SK-N-SH treated with all-trans-retinoic acid at 6 μM for 48 hours (cell line): ENCODE data around the gene TBXAS1.

Source experiments
- ARNTL ChIP-seq: fragments of 450-650 bp; formaldehyde crosslinking; IDR thresholded peaks from 2 replicates; pipeline ENCODE4 v1.5.0; 2020; ENCODE audit warnings: low read depth, mild to moderate bottlenecking, moderate library complexity, borderline replicate concordance
- BACH2 ChIP-seq: fragments of 250-450 bp; sonication (Bioruptor Pico); IDR thresholded peaks from 2 replicates; pipeline ENCODE4 v1.9.0; 2021; ENCODE audit warnings: mild to moderate bottlenecking, borderline replicate concordance
- PPARA ChIP-seq: fragments of 250-450 bp; sonication (Bioruptor Pico); IDR thresholded peaks from 2 replicates; pipeline ENCODE4 v1.5.0; 2020; ENCODE audit warnings: mild to moderate bottlenecking, borderline replicate concordance
- TCF4 ChIP-seq: fragments of 250-450 bp; sonication (Bioruptor Pico); IDR thresholded peaks from 2 replicates; pipeline ENCODE4 v1.8.0; 2021; ENCODE audit warnings: mild to moderate bottlenecking, moderate library complexity, borderline replicate concordance
- TOX ChIP-seq: fragments of 250-450 bp; sonication (Bioruptor Pico); IDR thresholded peaks from 2 replicates; pipeline ENCODE4 v1.8.0; 2021; ENCODE audit warnings: mild to moderate bottlenecking, moderate library complexity, borderline replicate concordance
- ZFP3 ChIP-seq: fragments of 250-450 bp; sonication (Bioruptor Pico); IDR thresholded peaks from 2 replicates; pipeline ENCODE4 v1.5.0; 2020; ENCODE audit warnings: mild to moderate bottlenecking, moderate library complexity
- ZFP30 ChIP-seq: fragments of 450-650 bp; formaldehyde crosslinking; IDR thresholded peaks from 2 replicates; pipeline ENCODE4 v1.5.0; 2022; ENCODE audit warnings: mild to moderate bottlenecking, moderate library complexity
- ZNF565 ChIP-seq: fragments of 450-650 bp; formaldehyde crosslinking; conservative IDR thresholded peaks from 2 replicates; pipeline ENCODE4 v1.5.0; 2020; ENCODE audit warnings: low read depth, mild to moderate bottlenecking, moderate library complexity
- TF ChIP-seq, protein P1 (sequence below): fragments of 250-450 bp; sonication (Bioruptor Pico); IDR thresholded peaks from 2 replicates; pipeline ENCODE4 v1.5.0; 2020; ENCODE audit warnings: mild to moderate bottlenecking, moderate library complexity
- TF ChIP-seq, protein P2 (sequence below): fragments of 250-450 bp; sonication (Bioruptor Pico); IDR thresholded peaks from 2 replicates; pipeline ENCODE4 v1.8.0; 2020; ENCODE audit warnings: mild to moderate bottlenecking, moderate library complexity, borderline replicate concordance
- TF ChIP-seq, protein P3 (sequence below): fragments of 250-450 bp; sonication (Bioruptor Pico); IDR thresholded peaks from 2 replicates; pipeline ENCODE4 v1.8.0; 2021; ENCODE audit warnings: low read depth, mild to moderate bottlenecking, moderate library complexity, borderline replicate concordance

DNA sequence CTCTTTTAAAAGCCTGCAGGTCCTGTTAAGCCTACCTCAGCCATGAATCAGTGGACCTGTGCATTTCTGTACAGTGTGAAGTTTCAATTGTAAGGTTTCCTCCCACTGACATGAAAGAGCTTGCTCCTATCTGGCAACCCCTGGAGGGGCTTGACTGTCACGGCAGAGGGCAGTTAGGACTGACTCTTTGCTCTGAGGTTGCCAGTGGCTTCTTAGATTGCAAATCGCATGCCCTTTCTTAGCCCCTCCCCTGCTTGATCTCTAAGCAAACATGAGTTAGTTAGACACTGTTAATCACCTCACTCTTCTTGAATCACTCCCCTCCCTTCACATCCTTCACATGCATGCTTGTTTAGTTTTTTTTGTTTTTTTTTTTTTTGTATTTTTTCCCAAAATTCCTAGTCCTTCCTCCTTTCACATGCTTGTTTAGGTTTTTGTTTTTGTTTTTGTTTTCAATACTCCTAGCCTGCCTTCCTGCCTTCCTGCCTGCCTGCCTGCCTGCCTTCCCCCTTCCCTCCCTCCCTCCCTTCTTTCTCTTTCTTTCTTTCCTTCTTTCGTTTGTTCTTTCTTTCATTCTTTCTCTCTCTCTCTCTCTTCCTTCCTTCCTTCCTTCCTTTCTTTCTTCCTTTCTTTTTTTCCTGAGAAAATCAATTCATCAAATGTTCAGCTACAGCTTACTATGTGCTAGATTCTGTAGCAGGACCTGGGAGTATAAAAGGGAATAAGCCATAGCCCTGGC is 45.2 kb upstream of the TBXAS1 start:
- TF ChIP-seq ARNTL (no peak), BACH2 (CRISPR knock-in tag) (no peak), PPARA (CRISPR knock-in tag) (no peak), TCF4 (no peak), ZFP3 (CRISPR knock-in tag) (no peak), TOX (CRISPR knock-in tag) (no peak), ZFP30 (no peak), ZNF565 (no peak)
- TF ChIP-seq, protein P1, sequence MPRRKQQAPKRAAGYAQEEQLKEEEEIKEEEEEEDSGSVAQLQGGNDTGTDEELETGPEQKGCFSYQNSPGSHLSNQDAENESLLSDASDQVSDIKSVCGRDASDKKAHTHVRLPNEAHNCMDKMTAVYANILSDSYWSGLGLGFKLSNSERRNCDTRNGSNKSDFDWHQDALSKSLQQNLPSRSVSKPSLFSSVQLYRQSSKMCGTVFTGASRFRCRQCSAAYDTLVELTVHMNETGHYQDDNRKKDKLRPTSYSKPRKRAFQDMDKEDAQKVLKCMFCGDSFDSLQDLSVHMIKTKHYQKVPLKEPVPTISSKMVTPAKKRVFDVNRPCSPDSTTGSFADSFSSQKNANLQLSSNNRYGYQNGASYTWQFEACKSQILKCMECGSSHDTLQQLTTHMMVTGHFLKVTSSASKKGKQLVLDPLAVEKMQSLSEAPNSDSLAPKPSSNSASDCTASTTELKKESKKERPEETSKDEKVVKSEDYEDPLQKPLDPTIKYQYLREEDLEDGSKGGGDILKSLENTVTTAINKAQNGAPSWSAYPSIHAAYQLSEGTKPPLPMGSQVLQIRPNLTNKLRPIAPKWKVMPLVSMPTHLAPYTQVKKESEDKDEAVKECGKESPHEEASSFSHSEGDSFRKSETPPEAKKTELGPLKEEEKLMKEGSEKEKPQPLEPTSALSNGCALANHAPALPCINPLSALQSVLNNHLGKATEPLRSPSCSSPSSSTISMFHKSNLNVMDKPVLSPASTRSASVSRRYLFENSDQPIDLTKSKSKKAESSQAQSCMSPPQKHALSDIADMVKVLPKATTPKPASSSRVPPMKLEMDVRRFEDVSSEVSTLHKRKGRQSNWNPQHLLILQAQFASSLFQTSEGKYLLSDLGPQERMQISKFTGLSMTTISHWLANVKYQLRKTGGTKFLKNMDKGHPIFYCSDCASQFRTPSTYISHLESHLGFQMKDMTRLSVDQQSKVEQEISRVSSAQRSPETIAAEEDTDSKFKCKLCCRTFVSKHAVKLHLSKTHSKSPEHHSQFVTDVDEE (CRISPR knock-in tag) = no peak
- TF ChIP-seq, protein P2, sequence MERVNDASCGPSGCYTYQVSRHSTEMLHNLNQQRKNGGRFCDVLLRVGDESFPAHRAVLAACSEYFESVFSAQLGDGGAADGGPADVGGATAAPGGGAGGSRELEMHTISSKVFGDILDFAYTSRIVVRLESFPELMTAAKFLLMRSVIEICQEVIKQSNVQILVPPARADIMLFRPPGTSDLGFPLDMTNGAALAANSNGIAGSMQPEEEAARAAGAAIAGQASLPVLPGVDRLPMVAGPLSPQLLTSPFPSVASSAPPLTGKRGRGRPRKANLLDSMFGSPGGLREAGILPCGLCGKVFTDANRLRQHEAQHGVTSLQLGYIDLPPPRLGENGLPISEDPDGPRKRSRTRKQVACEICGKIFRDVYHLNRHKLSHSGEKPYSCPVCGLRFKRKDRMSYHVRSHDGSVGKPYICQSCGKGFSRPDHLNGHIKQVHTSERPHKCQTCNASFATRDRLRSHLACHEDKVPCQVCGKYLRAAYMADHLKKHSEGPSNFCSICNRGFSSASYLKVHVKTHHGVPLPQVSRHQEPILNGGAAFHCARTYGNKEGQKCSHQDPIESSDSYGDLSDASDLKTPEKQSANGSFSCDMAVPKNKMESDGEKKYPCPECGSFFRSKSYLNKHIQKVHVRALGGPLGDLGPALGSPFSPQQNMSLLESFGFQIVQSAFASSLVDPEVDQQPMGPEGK = no peak
- TF ChIP-seq, protein P3, sequence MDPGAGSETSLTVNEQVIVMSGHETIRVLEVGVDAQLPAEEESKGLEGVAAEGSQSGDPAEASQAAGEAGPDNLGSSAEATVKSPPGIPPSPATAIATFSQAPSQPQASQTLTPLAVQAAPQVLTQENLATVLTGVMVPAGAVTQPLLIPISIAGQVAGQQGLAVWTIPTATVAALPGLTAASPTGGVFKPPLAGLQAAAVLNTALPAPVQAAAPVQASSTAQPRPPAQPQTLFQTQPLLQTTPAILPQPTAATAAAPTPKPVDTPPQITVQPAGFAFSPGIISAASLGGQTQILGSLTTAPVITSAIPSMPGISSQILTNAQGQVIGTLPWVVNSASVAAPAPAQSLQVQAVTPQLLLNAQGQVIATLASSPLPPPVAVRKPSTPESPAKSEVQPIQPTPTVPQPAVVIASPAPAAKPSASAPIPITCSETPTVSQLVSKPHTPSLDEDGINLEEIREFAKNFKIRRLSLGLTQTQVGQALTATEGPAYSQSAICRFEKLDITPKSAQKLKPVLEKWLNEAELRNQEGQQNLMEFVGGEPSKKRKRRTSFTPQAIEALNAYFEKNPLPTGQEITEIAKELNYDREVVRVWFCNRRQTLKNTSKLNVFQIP (CRISPR knock-in tag) = no peak
